Stimulated activated CD4-positive, alpha-beta T cell treated with anti-CD3 and anti-CD28 coated beads, TNF-alpha, amount 100 ng/mL, for 4 hours (primary cell): Measurements from ENCODE around the gene HSDL1.

Experiments
- DNase-seq, 3 experiments: peaks; one replicate each; pipeline ENCODE4 v3.0.0-alpha.2; 2020; ENCODE audit warnings: low read depth in 3 of 3

Gene HSDL1

DNA sequence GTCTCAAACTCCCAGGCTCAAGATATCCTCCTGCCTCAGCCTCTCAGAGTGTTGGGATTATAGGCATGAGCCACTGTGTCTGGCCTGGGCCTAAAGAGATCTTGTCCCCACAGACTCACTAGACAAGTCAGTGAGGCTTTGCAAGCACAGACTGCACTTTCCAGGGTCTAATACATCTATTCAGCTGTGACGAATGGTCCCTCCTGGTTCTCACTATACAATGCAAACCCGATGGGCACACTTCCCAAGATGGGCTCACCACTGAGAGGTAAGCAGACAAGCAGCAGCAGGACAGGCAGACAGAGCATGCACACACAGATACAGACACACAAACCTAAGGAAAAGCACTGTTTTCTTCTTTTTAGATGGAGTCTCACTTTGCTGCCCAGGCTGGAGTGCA, 37.1 kb downstream of the HSDL1 start:
- no peak for DNase-seq

DNA sequence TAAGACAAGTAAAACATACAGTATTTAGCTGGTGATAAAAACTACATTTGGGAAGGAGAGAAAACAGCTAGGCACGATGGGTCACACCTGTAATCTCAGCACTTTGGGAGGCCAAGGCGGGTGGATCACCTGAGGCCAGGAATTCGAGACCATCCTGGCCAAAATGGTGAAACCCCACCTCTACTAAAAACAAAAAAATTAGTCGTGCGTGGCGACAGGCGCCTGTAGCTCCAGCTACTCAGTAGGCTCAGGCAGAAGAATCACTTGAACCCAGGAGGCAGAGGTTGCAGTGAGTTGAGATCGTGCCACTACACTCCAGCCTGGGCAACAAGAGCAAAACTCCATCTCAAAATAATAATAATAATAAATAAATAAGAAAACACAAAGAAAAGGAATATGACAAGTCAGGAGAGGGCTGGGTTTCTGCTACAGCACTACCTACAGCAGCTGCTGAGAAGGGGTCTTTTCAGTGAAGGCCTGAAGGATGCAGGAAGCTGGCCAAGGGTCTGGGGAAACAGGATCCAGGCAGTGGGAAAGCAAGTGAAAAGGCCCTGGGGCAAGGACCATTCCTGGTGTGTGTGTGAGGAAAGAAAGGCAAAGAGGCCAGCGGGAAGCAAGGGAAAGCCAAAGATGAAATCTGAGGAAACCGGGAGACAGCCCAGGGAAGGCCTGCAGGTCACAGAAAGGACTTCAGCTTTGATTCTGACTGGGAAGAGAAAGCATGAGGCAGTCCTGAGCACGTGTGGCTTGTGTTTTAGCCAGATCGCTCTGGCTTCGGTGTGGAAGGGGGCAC, 38.8 kb downstream of the HSDL1 start:
- DNase-seq, result no peak

- DNase-seq, result no peak
Measured at GRCh38 chr16:84105301-84105815, 39.6 kb downstream of the HSDL1 start.

- DNase-seq, result no peak
Measured at GRCh38 chr16:84104231-84104630, 40.7 kb downstream of the HSDL1 start.

GRCh38 chr16:84103678-84104077, 41.3 kb downstream of the HSDL1 start:
- DNase-seq, result no peak

GRCh38 chr16:84098939-84099338, 46.0 kb downstream of the HSDL1 start:
- DNase-seq, result no peak

DNA sequence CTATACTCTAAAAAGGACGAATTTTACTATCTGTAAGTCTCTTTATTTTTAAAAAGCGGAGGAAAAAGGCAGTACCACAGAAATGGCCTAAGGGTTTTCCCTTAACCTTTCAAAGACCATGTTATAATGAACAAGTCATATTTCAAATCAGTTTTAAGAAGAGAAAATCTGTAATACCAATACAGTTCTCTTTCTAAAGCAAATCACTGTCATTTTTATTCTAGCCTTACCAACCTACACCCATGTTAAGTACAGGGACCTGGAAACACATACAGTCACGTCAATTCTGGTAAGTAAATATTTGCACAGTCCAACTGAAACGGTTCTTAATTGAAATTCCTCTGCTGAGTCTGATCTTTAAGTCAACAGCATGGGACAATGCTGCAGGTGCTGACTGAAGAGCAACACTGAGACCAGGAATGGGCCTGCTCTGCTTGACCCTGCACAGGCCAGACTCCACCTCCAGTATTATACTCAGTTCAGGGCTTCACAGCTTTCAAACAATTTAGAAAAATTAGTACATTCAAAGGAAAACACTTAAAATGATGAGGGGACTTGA, 48.5 kb downstream of the HSDL1 start:
- DNase-seq, result no peak

DNA sequence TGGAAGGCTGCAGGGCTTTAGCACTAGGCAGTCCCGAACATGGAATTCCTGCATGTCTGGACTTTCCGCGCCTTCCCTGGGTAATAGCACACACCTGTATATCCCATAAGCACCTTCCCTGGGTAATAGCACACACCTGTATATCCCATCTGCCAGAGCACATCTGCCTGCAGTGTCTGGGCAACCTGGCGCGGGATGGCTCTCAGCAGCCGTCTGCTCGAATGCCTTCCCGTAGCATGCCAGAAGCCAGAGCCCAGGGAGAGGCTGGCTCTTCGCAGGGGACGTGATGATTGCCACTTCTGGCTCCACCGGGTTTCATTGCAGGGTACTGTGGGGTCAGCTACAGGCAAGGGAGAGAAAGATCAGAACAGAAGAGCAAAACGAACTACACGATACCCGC, 49.5 kb downstream of the HSDL1 start:
- no peak for DNase-seq

- no peak for DNase-seq
Measured at GRCh38 chr16:84093879-84094270, 51.1 kb downstream of the HSDL1 start.

DNA sequence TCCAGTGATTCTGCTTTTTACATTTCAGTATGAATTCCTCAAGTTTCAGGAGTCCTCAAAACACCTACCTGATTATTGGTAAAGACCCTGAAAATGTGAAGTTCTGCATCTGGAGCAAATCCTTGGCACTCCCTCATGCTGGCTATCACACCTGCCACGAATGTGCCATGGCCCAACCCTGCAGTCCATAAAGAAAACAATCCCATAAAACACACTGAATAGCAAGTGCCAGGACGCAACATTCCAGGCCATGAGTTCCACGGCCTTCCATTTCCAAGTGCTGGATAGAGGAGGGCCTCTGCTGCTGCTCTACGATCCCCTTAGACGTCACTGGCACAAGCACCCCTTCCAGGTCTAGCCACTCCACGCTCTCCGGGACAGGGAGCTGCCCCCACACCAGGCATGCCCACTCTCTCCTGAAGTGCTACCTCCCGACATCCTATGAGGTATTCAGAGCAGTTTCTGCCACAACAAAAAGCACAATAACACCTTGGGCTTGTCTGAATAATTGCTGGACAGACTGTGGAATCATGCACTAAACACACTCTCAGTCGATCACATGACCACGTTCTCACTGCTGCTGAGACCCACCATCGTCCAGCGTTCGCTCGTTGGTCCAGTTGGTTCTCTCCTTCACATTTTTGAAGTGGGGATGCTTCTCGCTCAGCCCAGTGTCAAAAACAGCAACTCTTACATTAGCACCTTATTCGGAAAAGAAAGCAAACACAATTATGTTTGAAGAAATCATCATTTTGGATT, 51.7 kb downstream of the HSDL1 start:
- DNase-seq, result no peak

- DNase-seq, result no peak
Measured at GRCh38 chr16:84091460-84091859, 53.5 kb downstream of the HSDL1 start.

DNA sequence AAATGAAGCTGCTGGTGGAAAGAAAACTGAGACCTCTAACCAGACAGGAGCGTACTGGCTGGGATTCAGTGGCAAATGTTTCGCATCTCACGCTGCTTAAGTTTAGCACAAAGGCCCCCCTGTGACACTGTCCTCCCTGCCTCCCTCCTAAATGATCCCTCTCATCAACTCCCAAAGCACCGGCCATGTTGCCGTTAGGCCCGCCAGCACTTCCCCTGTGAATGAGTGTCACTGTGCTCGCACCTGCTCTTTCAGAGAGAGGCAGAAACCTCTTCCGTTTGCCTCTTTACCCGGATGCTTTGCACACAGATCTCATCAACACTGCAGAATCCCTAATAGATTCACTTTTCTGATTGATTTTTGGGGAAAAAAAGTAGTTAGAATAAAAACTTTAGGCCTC, 54.8 kb downstream of the HSDL1 start:
- no peak for DNase-seq

DNA sequence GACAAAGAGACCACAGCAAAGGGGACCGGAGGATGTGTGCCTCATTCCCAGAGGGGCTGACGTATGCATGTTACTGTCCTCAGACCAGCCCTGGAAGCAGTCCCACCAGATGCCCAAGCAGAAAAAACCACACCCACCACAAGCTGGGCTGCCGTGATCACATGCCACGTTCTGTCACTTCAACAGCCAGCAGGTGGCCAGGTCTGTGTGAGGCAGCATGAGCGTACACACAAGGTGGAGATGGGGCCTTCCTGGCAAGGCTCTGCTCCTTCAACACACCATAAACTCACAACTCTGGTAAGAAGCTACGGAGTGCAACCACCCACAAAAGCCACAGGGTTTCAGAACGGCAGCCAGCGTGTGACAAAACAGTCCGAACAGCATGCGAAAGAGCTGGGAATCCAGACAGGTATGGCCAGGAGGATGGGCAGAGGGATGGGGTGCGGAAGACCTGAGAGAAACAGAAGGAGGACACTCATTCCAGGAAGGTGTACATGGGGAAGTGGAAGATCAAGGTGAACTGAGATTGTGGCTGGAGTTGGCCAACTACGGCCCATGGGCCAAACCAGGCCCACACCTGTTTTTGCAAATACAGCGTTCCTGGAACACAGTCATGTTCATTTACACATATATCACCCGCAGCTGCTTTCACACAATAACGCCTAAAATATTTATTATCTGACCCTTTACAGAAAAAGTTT, 56.1 kb downstream of the HSDL1 start:
- DNase-seq, result peak in 1 of 3 experiments; percentile 7

DNA sequence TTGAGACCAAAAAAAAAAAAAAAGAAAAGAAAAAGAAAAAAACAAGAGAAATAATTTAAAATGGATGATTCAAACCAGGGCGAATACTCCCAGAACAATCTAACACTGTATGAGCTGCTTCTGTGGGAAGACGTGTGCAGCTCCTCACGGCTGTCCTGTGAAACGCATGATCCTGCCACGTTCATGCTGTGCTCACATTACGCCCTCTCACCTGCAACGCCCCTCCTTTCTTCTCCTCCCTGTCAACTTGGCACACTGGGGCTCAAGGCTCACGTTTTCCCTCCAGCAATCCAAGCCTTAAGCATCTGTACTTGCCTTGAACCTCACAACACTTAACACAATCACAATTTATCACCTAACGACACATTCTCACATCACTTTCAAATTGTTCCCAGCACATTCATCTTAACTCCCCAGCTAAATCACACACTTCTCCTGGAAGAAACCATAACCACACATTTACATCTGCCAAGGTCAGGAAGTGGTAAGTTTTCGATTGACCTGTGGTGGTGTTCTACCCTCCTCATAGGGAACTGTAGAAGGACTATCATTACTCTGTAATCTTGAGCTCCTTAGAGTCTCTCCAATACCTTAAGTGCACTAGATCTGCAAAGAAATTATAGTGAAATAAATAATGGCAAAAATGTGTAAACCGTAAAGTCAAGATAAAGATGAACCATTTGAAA, 57.4 kb downstream of the HSDL1 start:
- no peak for DNase-seq

- DNase-seq, result no peak
Measured at GRCh38 chr16:84087001-84087400, 58.0 kb downstream of the HSDL1 start.

- DNase-seq, result no peak
Measured at GRCh38 chr16:84086341-84086740, 58.6 kb downstream of the HSDL1 start.

DNA sequence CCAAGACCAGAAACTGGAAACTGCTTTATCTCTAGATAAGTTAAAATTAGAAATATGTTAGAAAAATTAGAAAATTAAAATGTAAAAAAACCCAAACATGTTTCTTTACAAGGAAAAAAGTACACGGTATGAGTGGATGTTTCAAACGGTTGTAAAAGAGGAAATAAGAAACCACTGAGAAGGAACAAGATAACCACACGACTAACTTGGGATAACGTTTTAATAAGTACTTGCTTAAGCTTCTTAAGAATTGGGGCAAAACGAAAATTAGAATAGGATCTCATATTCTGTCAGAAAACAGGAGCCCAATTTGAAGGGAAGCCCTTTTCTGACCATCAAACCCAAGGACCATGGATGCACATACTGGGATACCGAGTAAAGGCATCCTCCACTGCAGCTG, 59.2 kb downstream of the HSDL1 start:
- no peak for DNase-seq

DNA sequence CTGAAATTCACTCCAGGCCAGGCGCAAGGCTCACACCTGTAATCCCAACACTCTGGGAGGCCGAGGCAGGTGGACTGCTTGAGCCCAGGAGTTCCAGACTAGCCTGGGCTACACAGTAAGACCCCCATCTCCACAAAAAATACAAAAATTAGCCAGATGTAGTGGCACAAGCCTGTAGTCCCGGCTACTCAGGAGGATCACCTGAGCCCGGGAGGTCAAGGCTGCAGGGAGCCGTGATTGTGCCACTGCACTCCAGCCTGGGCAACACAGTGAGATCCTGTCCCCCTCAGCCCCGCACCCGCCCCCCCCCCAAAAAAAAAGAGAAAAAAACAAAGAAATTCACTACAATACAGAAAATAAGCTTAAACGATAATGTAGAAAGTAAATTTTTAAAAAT, 59.7 kb downstream of the HSDL1 start:
- no peak for DNase-seq

DNA sequence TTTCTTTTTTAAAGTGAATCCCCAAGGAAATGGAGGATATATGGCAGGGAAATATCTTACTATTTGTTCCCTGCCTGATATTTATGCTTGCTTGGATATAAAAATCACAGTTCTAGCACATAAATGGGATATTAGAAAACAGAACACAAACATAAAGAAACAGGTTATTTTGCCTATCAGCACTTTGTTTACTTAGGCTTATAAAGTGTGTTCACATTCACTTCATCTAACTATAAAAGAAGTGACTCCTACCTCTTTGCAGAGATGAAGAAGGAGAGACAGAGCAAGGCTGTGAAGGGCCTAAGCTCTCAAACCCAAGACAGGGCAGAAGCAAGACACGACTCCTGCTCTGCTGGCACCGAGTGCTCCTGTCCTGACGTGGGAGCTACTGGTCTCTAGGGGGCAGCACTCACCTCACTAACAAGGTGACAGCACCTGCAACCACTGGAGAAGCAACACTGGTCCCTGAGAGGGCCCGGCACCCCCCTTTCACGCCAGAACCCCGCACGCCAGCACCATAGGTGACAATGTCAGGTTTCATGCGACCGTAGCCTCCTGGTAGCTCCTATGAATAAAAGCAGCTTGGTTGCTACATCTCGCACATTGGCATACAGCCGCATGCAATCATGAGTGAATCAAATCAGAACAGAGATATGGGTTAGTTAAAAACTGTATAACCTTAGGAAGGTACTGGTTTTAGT, 60.3 kb downstream of the HSDL1 start:
- DNase-seq, result peak in 2 of 3 experiments; percentile 49 to 51

GRCh38 chr16:84082835-84083569, 62.0 kb downstream of the HSDL1 start:
- no peak for DNase-seq
